HG03175 (cell line): Measurements from ENCODE around the gene CAMK2D.
A peak's percentile ranks its signal among the peaks of the same experiment; 100 is the strongest.
"Not testable (repeated sequence)": the region's sequence is repeated elsewhere in the genome, so short reads cannot be mapped to it uniquely, and the experiment has no call there.

Experiments
- ATAC-seq: cut with Tn5 transposase; IDR thresholded peaks from one replicate; pipeline ENCODE4 v1.9.1; 2021; ENCODE audit warnings: mild to moderate bottlenecking, moderate library complexity; ENCODE audit not compliant: unreplicated experiment

The CAMK2D gene

GRCh38 chr4:113733685-113734084, 27.9 kb downstream of the CAMK2D start:
- ATAC-seq, result no peak

- ATAC-seq, result no peak
Observed at GRCh38 chr4:113732967-113733527, 28.5 kb downstream of the CAMK2D start.

- ATAC-seq, result no peak
Observed at GRCh38 chr4:113730467-113731216, 30.9 kb downstream of the CAMK2D start.

GRCh38 chr4:113727802-113728201, 33.7 kb downstream of the CAMK2D start:
- no peak for ATAC-seq

- no peak for ATAC-seq
Observed at GRCh38 chr4:113725963-113726362, 35.6 kb downstream of the CAMK2D start.

GRCh38 chr4:113718252-113718651, 43.3 kb downstream of the CAMK2D start:
- no peak for ATAC-seq

GRCh38 chr4:113711883-113712662, 49.5 kb downstream of the CAMK2D start:
- no peak for ATAC-seq

GRCh38 chr4:113708250-113708649, 53.3 kb downstream of the CAMK2D start:
- peak; percentile 85 for ATAC-seq

- no peak for ATAC-seq
Observed at GRCh38 chr4:113707048-113707447, 54.5 kb downstream of the CAMK2D start.

- not testable (repeated sequence) for ATAC-seq
Observed at GRCh38 chr4:113705097-113705496, 56.4 kb downstream of the CAMK2D start.

- not testable (repeated sequence) for ATAC-seq
Observed at GRCh38 chr4:113702596-113702995, 58.9 kb downstream of the CAMK2D start.

- no peak for ATAC-seq
Observed at GRCh38 chr4:113701169-113701568, 60.4 kb downstream of the CAMK2D start.

- ATAC-seq, result no peak
Observed at GRCh38 chr4:113700602-113701150, 60.9 kb downstream of the CAMK2D start.

GRCh38 chr4:113699772-113700171, 61.8 kb downstream of the CAMK2D start:
- ATAC-seq, result no peak

GRCh38 chr4:113697429-113697828, 64.1 kb downstream of the CAMK2D start:
- ATAC-seq, result no peak

GRCh38 chr4:113695328-113696169, 66.0 kb downstream of the CAMK2D start:
- no peak for ATAC-seq

GRCh38 chr4:113694008-113694407, 67.5 kb downstream of the CAMK2D start:
- no peak for ATAC-seq

GRCh38 chr4:113692809-113693411, 68.6 kb downstream of the CAMK2D start:
- ATAC-seq, result peak; percentile 98

- no peak for ATAC-seq
Observed at GRCh38 chr4:113691676-113692075, 69.9 kb downstream of the CAMK2D start.

GRCh38 chr4:113689394-113689793, 72.1 kb downstream of the CAMK2D start:
- no peak for ATAC-seq
